GM23338 (cell line): Measurements from ENCODE around the gene SCART1. TPM values are rescaled to one million over a fixed set of nuclear protein-coding genes. Genes with fewer than 3 reads are reported as not detected.

ENCODE experiments used
- ATAC-seq: fragments of 200-7000 bp; cut with Tn5 transposase; 3 replicates; pipeline ENCODE4 v1.9.1; 2020
- DNase-seq: peaks from one replicate; pipeline ENCODE4 v3.0.0-alpha.2; 2015; ENCODE audit warnings: low spot score
- H2AFZ ChIP-seq: fragments of 200-600 bp; sonication (generic); 2 replicates; pipeline ENCODE4 v1.8.0; 2016; ENCODE audit warnings: antibody characterized with exemption, mild to moderate bottlenecking, moderate library complexity
- H3F3A ChIP-seq: fragments of 200-600 bp; sonication (generic); replicated peaks from 2 replicates; pipeline ENCODE4 v1.8.0; 2017; ENCODE audit warnings: antibody characterized with exemption, mixed run types, low read depth
- H3K27ac ChIP-seq: fragments of 200-600 bp; sonication (generic); 2 replicates; pipeline ENCODE4 v1.6.1; 2016; ENCODE audit warnings: low read depth
- H3K27me3 ChIP-seq: fragments of 200-600 bp; sonication (generic); 2 replicates; pipeline ENCODE4 v1.8.0; 2016; ENCODE audit warnings: mild to moderate bottlenecking, mixed run types, moderate library complexity; ENCODE audit not compliant: insufficient read depth
- H3K36me3 ChIP-seq: fragments of 200-600 bp; sonication (generic); 2 replicates; pipeline ENCODE4 v1.8.0; 2016; ENCODE audit warnings: mild to moderate bottlenecking; ENCODE audit not compliant: insufficient read depth
- H3K4me1 ChIP-seq: fragments of 200-600 bp; sonication (generic); 2 replicates; pipeline ENCODE4 v1.8.0; 2016; ENCODE audit warnings: mild to moderate bottlenecking, moderate library complexity; ENCODE audit not compliant: insufficient read depth
- H3K4me2 ChIP-seq: fragments of 200-600 bp; sonication (generic); 2 replicates; pipeline ENCODE4 v1.7.1; 2017; ENCODE audit warnings: mixed run types
- H3K4me3 ChIP-seq: fragments of 200-600 bp; sonication (generic); 2 replicates; pipeline ENCODE4 v1.6.1; 2016; ENCODE audit warnings: mixed run types
- H3K79me2 ChIP-seq: fragments of 200-600 bp; sonication (generic); replicated peaks from 2 replicates; pipeline ENCODE4 v1.8.0; 2017; ENCODE audit warnings: mild to moderate bottlenecking; ENCODE audit not compliant: insufficient read depth
- H3K9me2 ChIP-seq: fragments of 200-600 bp; sonication (generic); 2 replicates; pipeline ENCODE4 v1.8.0; 2017; ENCODE audit not compliant: insufficient read depth
- H4K20me1 ChIP-seq: fragments of 200-600 bp; sonication (generic); replicated peaks from 2 replicates; pipeline ENCODE4 v1.8.0; 2017; ENCODE audit warnings: mild to moderate bottlenecking; ENCODE audit not compliant: insufficient read depth
- H3K27ac Mint-ChIP-seq: 2 replicates; pipeline ENCODE4 v1.8.0; 2020; ENCODE audit warnings: inconsistent platforms, mild to moderate bottlenecking, moderate library complexity, mixed read lengths
- H3K27me3 Mint-ChIP-seq: 3 replicates; pipeline ENCODE4 v1.8.0; 2022; ENCODE audit warnings: low read depth, mild to moderate bottlenecking, moderate library complexity, mixed read lengths, inconsistent platforms; ENCODE audit not compliant: insufficient read depth, poor library complexity
- H3K36me3 Mint-ChIP-seq: 3 replicates; pipeline ENCODE4 v1.8.0; 2021; ENCODE audit warnings: low read depth, mild to moderate bottlenecking, inconsistent platforms, moderate library complexity, mixed read lengths
- H3K4me1 Mint-ChIP-seq: 3 replicates; pipeline ENCODE4 v1.8.0; 2020; ENCODE audit warnings: mild to moderate bottlenecking, inconsistent platforms, mixed read lengths
- H3K4me3 Mint-ChIP-seq: 3 replicates; pipeline ENCODE4 v1.8.0; 2021; ENCODE audit warnings: moderate library complexity, mild to moderate bottlenecking, inconsistent platforms, mixed read lengths
- H3K9me3 Mint-ChIP-seq: 3 replicates; pipeline ENCODE4 v1.8.0; 2020; ENCODE audit warnings: moderate library complexity, mild to moderate bottlenecking, inconsistent platforms, mixed read lengths
- CREB1 ChIP-seq: fragments of 250-450 bp; sonication (Bioruptor Pico); IDR thresholded peaks from 2 replicates; pipeline ENCODE4 v1.5.0; 2020; ENCODE audit warnings: low read depth, mild to moderate bottlenecking, moderate library complexity
- EZH2phosphoT487 ChIP-seq: fragments of 200-600 bp; sonication (generic); IDR thresholded peaks from one replicate; pipeline ENCODE4 v1.8.1; 2018; ENCODE audit warnings: antibody characterized with exemption; ENCODE audit not compliant: unreplicated experiment
- JUNB ChIP-seq: IDR thresholded peaks from one replicate; pipeline ENCODE4 v1.6.1; 2016; ENCODE audit warnings: antibody characterized with exemption; ENCODE audit not compliant: unreplicated experiment
- NANOG ChIP-seq: IDR thresholded peaks from 2 replicates; pipeline ENCODE4 v1.6.1; 2016; ENCODE audit warnings: antibody characterized with exemption, borderline replicate concordance
- REST ChIP-seq: IDR thresholded peaks from one replicate; pipeline ENCODE4 v1.6.1; 2018; ENCODE audit warnings: antibody characterized with exemption; ENCODE audit not compliant: unreplicated experiment
- STAT1 ChIP-seq: IDR thresholded peaks from one replicate; pipeline ENCODE4 v1.6.1; 2016; ENCODE audit warnings: antibody characterized with exemption; ENCODE audit not compliant: unreplicated experiment
- polyA plus RNA-seq: library from polyadenylated mRNA; unstranded; fragments of >200 nt; fragmentation: Nextera tagmentation; extraction: Ambion mirVana; gene quantifications from 2 replicates; pipeline ENCODE4 v1.2.1, GENCODE V29; 2016
- total RNA-seq: library from RNA; depleted of rRNA; stranded (reverse); fragments of >200 nt; shearing (Covaris generic); gene quantifications from 2 replicates; pipeline ENCODE4 v1.2.3, GENCODE V29; 2014
- TF ChIP-seq, protein P1 (sequence below): IDR thresholded peaks from 2 replicates; pipeline ENCODE4 v1.6.1; 2016; ENCODE audit warnings: antibody characterized with exemption
- TF ChIP-seq, protein P2 (sequence below): fragments of 250-450 bp; sonication (Bioruptor Pico); IDR thresholded peaks from 2 replicates; pipeline ENCODE4 v1.5.0; 2020; ENCODE audit warnings: mild to moderate bottlenecking, moderate library complexity
- TF ChIP-seq, protein P3 (sequence below), 2 experiments: fragments of 200-600 bp in 1 of 2; sonication (generic) in 1 of 2; conservative IDR thresholded peaks; 2 replicates each; pipeline versions ENCODE4 v1.5.1 to v1.6.1; 2016 to 2017; ENCODE audit warnings: antibody characterized with exemption in 2 of 2, low read depth in 2 of 2, mild to moderate bottlenecking in 2 of 2, moderate library complexity in 1 of 2

SCART1 gene
- total and polyA plus RNA-seq, 2 experiments from 2014 or later: 0.59 TPM; not detected in 1

DNA sequence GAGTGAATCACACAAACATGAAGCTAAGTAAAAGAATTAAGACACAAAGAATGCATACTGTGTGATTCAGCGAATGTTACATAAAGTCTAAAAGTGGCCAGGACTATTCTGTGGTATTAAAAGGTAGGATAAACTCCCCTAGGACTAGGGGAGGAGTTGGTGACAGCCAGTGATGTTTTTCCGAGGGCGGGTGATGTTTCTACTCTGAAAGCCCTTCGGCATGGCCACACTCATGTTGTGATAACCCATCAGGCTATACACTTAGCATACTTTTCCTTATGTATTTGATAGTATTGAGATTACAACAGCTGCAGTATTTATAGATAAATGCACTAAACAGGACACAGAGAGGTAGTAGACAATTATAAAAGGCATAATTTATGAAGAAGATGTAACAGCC lies 57.7 kb downstream of the SCART1 start:
- Histone ChIP-seq H3K4me2 (no peak overlapping the region), H3F3A (no peaks in the 10 kb centered on the region), H3K27me3 (peaks cover 16% of the 10 kb centered on the region; the same call in 1 of the 2 replicates), H3K36me3 (no peaks in the 10 kb centered on the region), H3K79me2 (no peaks in the 10 kb centered on the region), H3K27ac (no peak overlapping the region), H3K9me2 (no peaks in the 10 kb centered on the region), H3K4me3 (no peak overlapping the region), H4K20me1 (no peaks in the 10 kb centered on the region), H3K4me1 (no peaks in the 10 kb centered on the region), H2AFZ (no peak overlapping the region)
- Mint-ChIP-seq H3K27ac (no peak overlapping the region), H3K4me3 (no peak overlapping the region), H3K4me1 (no peaks in the 10 kb centered on the region), H3K9me3 (peaks cover 40% of the 10 kb centered on the region), H3K27me3 (peaks cover 6% of the 10 kb centered on the region), H3K36me3 (no peaks in the 10 kb centered on the region)
- DNase-seq (no peak), ATAC-seq (no peak)
- TF ChIP-seq, protein P1, sequence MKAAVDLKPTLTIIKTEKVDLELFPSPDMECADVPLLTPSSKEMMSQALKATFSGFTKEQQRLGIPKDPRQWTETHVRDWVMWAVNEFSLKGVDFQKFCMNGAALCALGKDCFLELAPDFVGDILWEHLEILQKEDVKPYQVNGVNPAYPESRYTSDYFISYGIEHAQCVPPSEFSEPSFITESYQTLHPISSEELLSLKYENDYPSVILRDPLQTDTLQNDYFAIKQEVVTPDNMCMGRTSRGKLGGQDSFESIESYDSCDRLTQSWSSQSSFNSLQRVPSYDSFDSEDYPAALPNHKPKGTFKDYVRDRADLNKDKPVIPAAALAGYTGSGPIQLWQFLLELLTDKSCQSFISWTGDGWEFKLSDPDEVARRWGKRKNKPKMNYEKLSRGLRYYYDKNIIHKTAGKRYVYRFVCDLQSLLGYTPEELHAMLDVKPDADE: no peak
- TF ChIP-seq STAT1 (no peak), EZH2phosphoT487 (no peak), REST (no peak), CREB1 (CRISPR knock-in tag) (no peak), JUNB (no peak), NANOG (no peak)
- TF ChIP-seq, protein P2, sequence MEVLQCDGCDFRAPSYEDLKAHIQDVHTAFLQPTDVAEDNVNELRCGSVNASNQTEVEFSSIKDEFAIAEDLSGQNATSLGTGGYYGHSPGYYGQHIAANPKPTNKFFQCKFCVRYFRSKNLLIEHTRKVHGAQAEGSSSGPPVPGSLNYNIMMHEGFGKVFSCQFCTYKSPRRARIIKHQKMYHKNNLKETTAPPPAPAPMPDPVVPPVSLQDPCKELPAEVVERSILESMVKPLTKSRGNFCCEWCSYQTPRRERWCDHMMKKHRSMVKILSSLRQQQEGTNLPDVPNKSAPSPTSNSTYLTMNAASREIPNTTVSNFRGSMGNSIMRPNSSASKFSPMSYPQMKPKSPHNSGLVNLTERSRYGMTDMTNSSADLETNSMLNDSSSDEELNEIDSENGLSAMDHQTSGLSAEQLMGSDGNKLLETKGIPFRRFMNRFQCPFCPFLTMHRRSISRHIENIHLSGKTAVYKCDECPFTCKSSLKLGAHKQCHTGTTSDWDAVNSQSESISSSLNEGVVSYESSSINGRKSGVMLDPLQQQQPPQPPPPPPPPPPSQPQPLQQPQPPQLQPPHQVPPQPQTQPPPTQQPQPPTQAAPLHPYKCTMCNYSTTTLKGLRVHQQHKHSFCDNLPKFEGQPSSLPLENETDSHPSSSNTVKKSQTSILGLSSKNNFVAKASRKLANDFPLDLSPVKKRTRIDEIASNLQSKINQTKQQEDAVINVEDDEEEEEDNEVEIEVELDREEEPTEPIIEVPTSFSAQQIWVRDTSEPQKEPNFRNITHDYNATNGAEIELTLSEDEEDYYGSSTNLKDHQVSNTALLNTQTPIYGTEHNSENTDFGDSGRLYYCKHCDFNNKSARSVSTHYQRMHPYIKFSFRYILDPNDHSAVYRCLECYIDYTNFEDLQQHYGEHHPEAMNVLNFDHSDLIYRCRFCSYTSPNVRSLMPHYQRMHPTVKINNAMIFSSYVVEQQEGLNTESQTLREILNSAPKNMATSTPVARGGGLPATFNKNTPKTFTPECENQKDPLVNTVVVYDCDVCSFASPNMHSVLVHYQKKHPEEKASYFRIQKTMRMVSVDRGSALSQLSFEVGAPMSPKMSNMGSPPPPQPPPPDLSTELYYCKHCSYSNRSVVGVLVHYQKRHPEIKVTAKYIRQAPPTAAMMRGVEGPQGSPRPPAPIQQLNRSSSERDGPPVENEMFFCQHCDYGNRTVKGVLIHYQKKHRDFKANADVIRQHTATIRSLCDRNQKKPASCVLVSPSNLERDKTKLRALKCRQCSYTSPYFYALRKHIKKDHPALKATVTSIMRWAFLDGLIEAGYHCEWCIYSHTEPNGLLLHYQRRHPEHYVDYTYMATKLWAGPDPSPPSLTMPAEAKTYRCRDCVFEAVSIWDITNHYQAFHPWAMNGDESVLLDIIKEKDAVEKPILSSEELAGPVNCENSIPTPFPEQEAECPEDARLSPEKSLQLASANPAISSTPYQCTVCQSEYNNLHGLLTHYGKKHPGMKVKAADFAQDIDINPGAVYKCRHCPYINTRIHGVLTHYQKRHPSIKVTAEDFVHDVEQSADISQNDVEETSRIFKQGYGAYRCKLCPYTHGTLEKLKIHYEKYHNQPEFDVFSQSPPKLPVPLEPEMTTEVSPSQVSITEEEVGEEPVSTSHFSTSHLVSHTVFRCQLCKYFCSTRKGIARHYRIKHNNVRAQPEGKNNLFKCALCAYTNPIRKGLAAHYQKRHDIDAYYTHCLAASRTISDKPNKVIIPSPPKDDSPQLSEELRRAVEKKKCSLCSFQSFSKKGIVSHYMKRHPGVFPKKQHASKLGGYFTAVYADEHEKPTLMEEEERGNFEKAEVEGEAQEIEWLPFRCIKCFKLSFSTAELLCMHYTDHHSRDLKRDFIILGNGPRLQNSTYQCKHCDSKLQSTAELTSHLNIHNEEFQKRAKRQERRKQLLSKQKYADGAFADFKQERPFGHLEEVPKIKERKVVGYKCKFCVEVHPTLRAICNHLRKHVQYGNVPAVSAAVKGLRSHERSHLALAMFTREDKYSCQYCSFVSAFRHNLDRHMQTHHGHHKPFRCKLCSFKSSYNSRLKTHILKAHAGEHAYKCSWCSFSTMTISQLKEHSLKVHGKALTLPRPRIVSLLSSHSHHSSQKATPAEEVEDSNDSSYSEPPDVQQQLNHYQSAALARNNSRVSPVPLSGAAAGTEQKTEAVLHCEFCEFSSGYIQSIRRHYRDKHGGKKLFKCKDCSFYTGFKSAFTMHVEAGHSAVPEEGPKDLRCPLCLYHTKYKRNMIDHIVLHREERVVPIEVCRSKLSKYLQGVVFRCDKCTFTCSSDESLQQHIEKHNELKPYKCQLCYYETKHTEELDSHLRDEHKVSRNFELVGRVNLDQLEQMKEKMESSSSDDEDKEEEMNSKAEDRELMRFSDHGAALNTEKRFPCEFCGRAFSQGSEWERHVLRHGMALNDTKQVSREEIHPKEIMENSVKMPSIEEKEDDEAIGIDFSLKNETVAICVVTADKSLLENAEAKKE: no peak
- TF ChIP-seq, protein P3, sequence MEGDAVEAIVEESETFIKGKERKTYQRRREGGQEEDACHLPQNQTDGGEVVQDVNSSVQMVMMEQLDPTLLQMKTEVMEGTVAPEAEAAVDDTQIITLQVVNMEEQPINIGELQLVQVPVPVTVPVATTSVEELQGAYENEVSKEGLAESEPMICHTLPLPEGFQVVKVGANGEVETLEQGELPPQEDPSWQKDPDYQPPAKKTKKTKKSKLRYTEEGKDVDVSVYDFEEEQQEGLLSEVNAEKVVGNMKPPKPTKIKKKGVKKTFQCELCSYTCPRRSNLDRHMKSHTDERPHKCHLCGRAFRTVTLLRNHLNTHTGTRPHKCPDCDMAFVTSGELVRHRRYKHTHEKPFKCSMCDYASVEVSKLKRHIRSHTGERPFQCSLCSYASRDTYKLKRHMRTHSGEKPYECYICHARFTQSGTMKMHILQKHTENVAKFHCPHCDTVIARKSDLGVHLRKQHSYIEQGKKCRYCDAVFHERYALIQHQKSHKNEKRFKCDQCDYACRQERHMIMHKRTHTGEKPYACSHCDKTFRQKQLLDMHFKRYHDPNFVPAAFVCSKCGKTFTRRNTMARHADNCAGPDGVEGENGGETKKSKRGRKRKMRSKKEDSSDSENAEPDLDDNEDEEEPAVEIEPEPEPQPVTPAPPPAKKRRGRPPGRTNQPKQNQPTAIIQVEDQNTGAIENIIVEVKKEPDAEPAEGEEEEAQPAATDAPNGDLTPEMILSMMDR (conservative IDR thresholded peaks at IDR 0.05; ENCODE audit: low read depth in 2 of 2): no peak
